NCI-H2196 (cell line): ENCODE data around the gene HOXC10.
A peak's percentile ranks its signal among the peaks of the same experiment; 100 is the strongest.

Experiments
- DNase-seq: peaks from one replicate; lab custom pipeline; 2025; ENCODE audit not compliant: unreplicated experiment; lab: John Stamatoyannopoulos, UW

Gene HOXC10

DNA sequence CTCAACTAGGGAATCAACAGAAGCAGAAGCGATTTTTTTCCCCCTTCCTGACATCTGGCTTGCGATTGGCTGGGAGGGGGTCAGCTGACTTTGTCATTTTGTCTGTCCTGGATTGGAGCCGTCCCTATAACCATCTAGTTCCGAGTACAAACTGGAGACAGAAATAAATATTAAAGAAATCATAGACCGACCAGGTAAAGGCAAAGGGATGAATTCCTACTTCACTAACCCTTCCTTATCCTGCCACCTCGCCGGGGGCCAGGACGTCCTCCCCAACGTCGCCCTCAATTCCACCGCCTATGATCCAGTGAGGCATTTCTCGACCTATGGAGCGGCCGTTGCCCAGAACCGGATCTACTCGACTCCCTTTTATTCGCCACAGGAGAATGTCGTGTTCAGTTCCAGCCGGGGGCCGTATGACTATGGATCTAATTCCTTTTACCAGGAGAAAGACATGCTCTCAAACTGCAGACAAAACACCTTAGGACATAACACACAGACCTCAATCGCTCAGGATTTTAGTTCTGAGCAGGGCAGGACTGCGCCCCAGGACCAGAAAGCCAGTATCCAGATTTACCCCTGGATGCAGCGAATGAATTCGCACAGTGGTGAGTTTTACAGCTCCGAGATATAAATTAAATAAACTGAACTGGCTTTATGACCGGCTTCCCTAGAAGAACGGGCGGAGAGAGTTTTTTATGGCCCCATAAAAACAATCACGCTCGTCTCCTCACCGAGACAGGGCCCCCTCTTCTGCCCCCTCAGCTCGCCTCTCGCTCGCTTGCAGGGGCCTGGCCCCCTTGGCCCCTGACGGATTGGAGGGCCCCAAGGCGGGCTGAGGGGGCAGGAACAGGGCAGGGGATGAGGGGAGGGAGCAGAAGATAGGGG, 43.6 kb downstream of the HOXC10 start, which contains the start of gene HOXC6:
Gene HOXC6, plus strand, starts transcription at position 127 of the 888 bp plus-strand sequence. Its CDS starts 82 bp downstream, at position 209.
- DNase-seq: no peak

DNA sequence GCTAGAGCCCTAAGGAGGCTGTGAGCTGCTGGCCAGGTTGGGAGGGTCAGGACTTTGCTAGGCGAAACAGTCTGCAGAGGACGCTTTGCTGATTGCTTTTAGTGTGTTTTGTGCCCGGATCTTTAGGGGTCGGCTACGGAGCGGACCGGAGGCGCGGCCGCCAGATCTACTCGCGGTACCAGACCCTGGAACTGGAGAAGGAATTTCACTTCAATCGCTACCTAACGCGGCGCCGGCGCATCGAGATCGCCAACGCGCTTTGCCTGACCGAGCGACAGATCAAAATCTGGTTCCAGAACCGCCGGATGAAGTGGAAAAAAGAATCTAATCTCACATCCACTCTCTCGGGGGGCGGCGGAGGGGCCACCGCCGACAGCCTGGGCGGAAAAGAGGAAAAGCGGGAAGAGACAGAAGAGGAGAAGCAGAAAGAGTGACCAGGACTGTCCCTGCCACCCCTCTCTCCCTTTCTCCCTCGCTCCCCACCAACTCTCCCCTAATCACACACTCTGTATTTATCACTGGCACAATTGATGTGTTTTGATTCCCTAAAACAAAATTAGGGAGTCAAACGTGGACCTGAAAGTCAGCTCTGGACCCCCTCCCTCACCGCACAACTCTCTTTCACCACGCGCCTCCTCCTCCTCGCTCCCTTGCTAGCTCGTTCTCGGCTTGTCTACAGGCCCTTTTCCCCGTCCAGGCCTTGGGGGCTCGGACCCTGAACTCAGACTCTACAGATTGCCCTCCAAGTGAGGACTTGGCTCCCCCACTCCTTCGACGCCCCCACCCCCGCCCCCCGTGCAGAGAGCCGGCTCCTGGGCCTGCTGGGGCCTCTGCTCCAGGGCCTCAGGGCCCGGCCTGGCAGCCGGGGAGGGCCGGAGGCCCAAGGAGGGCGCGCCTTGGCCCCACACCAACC, 44.8 kb downstream of the HOXC10 start:
- DNase-seq: no peak

DNA sequence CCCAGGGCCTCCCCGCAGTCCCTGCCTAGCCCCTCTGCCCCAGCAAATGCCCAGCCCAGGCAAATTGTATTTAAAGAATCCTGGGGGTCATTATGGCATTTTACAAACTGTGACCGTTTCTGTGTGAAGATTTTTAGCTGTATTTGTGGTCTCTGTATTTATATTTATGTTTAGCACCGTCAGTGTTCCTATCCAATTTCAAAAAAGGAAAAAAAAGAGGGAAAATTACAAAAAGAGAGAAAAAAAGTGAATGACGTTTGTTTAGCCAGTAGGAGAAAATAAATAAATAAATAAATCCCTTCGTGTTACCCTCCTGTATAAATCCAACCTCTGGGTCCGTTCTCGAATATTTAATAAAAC, 45.5 kb downstream of the HOXC10 start:
- no peak for DNase-seq

DNA sequence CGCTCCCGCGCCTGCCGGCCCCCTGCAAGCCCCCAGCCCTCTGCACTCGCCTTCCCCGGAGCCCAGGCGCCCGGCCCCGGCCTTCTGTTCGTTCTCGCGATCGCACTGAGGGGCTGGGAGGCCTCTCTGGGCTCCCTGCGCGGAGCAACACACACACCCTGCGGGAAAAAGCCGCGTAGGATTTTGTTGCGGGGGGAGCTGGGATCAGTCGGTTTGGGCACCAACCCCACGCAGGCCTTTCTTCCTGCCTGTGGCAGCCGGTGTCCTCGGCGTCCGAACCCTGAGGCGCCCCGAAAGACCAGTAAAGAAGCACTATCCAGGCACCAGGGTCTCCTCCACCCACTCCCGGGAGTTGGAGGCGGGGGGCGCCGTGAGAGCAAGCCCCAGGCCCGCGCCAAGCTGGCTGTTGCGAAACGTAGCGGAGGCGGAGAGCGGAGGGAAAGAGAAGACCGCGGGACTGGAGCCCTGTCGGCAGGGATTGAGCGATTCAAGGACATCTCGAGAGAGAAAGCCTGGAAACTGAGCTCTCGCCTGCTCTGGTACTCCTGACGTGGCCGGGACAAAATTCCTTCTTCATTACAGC, 46.0 kb downstream of the HOXC10 start:
- DNase-seq: no peak

DNA sequence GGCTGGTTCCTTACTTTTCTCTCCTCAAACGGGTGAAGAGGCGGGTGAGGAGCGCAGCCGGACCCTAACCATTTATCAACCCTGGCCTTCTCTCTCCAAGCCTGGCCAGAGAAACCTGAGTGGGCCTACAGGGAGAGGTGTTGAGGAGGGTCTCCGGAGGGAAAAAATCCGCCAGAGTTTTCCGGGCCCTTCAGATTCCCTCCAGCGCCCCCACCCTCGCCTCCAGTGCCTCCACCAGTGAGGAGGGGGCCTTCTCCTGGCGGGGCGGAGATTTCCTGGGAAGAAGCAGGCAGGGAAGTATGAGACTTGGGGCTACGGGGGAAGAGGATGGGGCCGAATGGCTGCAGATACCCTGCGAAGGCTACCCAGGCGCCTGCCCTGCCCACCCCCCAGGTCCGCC, 46.5 kb downstream of the HOXC10 start:
- no peak for DNase-seq

DNA sequence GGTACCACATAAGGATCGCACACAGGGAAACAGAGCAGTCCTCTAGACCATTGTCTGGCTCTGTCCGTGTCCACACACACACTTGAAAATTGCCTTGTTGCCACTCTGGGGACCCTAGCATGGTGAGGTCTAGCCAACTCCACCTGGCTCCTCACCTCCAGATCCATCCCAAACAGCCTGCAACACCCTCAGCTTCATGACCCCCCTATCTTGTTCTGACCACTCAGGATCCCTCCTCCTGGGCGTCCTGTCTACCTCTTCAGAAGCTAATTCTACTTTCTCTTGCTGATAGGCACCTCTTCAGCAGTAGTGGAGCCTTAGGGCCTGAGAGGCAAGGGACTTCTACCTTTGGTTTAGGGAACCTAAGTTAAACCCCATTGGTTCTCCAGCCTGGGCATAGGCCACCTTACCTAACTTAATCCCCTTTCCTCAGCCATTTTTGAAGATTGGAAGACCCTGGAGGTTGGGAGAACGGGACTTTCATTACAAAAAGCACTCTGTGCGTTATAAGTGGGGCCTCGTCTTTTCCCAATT, 47.2 kb downstream of the HOXC10 start:
- DNase-seq: no peak

DNA sequence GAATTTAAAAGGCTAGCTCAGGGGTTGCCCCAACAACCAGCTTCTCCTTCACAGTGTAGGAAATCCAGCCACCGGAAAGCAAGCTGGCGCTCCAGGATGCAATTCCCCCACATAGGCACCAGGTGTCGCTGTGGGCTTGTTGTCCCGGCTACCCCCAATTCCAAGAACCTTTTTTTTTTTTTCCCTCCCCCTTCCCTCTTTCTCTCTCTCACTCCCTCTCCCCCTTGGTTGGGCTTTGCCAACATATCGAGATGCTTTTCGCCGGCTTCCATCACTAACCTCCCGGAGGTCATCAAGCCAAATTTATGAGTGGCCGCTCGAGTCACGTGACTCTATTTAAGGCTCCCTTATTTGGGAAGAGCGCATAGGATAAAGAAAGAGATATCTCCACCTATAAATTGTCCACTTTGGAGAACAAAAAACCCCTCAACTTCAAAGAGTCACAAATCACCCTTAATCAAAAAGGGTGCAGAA, 47.7 kb downstream of the HOXC10 start, which contains the start of gene HOXC5:
Gene HOXC5, plus strand, starts transcription at position 424 of the 474 bp plus-strand sequence. CDS start 73 bp downstream, outside the sequence.
- peak; percentile 78 for DNase-seq

DNA sequence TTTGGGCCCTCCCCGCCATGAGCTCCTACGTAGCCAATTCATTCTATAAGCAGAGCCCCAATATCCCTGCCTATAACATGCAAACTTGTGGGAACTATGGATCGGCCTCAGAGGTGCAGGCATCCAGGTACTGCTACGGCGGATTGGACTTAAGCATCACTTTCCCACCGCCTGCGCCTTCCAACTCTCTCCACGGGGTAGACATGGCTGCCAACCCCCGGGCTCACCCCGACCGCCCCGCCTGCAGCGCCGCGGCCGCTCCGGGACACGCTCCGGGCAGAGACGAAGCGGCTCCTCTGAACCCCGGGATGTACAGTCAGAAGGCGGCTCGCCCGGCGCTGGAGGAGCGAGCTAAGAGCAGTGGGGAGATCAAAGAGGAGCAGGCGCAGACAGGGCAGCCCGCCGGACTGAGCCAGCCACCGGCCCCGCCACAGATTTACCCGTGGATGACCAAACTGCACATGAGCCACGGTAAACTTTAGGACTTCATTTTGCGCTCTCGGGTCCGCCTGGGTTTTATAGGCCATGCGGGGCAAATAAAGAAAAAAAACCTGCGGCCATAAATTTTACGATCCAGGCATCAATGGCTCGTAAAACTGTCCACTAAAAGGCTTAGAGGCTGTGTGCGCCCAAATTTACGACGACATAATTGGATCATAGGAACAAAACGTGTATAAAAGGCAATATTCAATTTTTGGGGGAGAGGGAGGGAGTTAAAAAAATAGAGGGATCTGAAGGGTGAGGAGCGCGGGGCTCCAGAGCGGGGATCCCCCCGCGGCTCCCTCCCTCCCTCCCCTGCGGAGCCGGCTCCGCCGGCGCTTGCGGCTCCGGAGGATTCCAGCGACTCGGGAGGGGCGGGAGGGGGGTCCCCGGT, 48.4 kb downstream of the HOXC10 start:
- no peak for DNase-seq

DNA sequence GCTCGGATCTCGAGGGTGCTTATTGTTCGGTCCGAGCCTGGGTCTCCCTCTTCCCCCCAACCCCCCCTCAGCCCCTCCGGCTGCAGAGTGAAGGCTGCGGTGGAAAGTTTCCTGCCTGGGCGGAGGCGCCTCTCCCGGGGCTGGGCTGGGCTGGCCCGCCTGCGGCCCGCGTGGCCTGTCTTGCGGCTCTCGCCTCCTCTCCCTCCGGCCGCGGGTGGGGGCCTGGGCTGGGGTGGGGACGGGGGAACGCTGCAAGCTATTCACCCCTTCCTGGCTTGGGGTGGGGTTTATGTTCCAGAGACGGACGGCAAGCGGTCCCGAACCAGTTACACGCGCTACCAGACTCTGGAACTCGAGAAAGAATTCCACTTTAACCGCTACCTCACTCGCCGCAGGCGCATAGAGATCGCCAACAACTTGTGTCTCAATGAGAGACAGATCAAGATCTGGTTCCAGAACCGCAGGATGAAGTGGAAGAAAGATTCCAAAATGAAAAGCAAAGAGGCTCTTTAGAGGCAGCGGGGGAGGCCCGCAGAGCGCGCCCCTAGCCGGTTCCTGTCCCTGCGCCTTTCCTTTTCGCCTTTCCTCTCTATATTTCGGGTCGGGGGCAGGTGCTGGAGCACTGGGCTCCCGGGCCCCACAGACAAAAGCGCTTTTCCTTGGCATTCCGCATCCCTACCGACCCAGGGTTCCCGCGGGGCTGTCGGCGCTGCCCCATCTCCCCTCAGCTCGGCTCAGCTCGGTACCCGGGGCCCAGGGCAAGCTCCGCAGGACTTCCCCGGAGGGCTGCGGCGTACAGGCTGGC, 49.2 kb downstream of the HOXC10 start:
- no peak for DNase-seq

DNA sequence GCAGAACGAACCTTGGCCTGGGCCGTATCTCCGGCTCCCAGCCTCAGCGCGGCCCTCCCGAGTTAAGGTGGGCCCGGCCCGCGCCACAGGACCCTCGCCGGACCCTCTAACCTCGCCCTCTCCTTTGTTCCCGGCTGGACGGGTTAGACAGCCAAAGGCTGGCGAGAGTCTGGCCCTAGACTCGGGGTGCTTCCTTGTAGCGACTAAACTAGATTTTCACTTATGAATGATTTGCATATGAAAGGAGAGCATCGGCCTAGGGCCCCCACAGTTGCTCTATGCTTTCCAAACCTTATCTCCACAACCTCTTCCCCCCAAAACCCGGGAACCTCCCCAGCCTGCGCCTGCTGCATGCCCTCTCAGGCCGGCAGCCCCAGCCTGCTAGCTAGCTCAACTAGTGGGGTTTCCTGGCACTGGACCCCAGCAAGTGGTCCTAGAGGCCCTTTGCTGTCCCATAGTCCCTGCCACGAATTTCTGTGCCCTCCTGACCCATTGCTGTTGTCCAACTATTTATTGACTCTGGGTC, 49.9 kb downstream of the HOXC10 start:
- no peak for DNase-seq

DNA sequence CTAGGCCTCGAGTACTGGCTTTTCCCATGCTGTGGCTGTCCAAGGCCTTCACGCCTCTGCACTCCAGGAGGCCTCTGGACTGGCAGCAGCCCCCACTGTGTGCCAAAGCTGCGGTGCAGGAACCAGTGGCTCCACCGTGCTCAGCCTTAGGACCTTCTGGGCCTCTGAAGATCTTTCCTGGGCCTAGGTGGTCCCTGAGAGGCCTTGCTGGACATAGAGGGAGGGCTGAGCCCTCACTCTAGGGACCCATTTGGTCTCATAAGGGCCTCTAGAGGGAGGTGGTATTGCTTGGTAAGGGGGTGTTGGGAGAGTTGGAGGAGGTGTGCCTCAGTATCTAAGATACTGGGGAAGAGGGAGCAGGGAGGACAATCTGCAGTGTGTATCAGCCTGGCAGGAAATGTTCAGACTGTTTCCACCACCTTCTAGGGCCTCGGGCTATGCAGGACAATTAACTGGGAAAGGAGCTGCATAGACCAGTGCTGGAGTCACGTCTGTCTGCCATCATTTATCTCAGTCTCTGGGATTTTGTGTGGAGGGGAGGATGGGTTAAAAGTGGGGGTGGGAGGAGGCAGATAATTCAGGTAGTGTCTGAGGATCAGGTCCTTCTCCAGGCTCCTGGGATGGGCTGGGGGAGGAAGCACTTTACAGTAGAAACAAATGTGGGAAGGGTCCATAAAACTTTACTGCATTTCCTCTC, 50.8 kb downstream of the HOXC10 start:
- no peak for DNase-seq

DNA sequence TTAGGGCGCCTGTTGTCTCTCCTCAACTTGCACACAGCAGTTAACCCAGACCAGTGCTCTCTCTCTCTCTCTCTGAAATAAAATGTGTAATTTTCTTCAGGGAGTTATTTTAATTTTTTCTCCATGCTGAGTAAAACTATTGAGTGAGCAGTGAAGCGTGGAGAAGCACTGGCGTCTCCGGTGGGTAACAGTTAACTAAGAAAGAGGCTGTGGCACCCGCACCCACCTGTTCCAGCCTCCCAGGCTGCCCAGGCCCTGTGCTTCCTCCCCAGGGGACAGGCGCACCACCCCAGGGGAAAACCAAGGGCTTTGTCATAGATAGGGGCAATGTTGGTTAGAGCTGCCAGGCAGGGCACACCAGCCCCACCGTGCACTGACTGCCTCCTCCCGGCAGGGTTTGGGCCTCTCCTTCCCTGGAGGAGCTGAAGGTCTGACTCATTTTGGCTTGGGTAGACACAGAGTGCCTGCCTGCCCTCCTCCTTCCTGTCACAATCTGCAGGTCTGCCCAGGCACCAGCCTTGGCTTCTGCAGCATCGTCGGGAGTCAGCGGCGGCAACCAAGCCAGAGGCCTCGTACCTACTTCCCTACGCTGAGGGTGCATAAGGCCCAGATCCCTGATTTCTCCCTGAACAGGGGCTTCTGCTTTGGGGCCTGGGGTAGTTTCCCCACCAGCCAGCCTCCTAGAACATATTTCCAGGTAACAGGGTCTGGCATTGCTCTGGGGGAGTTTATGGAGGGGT, 51.8 kb downstream of the HOXC10 start:
- DNase-seq: no peak

DNA sequence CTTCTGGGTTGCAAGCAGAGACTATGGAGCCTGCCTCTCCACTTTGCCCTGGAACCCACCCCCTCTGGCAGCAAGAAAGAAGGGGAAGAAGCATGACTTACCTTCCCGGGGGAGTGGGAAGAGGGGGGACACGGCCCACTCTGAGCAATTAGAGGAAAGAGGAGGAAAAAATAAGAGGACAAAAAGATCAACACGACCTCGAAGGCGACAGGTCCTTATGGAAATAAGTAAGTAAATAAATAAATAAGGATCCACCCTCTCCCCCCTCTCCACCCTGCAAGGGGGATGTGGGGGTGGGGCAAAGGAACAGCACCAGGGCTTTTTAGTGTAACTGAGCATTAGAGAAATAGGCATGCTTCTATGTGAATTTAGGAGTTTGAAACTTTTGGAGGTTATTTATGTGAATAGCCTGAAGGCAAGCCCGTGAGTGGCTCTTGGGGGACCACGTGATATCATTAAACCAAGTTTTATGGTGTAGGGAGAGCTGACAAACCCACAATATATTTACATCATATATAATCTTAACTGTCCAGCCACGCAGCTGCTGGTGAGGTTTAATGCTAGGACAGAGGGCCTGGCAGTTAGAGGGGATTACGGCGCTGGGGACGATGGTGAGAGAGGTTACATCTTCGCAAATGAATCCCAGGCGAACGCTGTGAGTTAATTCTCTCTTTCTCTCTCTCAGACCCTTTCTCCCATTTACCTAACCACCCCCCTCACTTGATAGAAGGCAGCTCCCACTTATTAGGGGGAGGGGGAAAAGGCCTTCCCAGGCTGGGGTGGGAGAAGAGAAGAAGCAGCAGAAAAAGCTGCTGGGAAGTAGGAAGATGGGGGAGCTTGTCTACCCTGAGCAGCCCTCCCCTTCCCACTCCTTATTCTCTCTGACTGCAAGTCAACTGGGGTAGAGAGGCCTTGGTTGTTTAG, 52.7 kb downstream of the HOXC10 start:
- no peak for DNase-seq

DNA sequence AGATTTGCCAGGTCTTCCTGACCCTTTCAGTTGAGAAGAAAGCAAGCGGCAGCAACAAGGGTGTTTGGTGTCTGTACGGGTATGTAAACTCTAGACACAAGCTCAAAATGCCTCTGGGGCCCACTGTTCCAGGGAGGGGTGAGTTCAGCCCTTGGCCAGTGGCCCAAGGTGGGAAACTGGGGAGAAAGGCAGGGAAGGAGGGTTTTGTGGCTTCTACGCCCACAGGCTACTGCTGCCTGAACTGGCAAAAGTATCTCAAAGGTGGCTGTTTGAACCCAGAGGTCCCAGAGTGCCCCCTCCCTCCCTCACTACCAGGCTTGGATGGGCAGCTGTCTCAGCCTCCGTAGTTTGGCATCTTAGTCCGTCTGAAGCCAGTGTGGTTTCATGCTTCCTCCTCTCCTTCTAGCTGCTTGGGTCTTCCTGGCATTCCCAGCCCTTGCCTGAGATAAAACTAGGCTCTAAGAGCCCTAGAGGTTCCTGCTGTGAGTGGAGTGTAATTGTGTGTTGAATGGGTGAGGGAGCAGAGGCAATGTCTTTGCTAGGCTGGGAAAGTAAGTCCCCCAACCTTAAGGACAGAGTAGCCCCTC, 53.4 kb downstream of the HOXC10 start:
- no peak for DNase-seq

DNA sequence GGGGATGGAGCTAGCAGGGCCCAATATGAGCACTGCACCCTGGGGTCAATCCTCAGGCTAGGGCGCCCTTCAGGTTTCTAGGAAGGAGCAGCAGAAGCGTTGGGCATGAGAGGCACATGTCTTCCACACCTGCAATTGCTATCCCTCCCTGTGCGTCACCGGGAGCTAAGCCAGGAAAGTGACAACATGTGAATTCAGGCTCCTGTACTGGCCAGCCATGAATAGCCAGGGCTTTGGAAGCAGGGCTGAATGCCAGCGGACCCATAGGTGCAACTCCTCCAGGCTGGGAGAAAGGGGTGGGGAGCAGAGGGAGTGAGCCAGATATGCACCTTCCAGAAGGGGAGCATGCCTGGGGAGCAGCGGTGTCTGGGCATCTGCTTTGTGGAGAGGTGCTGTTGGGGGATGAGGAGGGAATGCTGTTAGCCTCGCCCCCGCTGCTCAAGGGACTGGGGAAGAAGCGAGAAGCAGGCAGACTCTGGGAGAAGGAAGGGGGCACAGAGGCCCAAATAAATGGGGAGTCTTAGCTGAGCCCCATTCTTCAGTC, 54.0 kb downstream of the HOXC10 start:
- peak; percentile 86 for DNase-seq
